HepG2 (cell line): ENCODE data around the gene TENM3. TPM values are rescaled to one million over a fixed set of nuclear protein-coding genes. Genes with fewer than 3 reads are reported as not detected.

Experiments
- ATAC-seq: fragments of 200-7000 bp; cut with Tn5 transposase; 3 replicates; pipeline ENCODE4 v1.9.1; 2020; ENCODE audit warnings: mild to moderate bottlenecking, moderate library complexity
- BruUV-seq: library from RNA; stranded (reverse); fragments of 400-500 nt; replicated peaks from 2 replicates; lab custom pipeline; 2021; lab: Mats Ljungman, UMichigan
- CTCF ChIA-PET: fragments of 300-600 bp; formaldehyde crosslinking; extraction: SDS; loops from one replicate; lab custom pipeline; 2021; ENCODE audit warnings: low total read pairs, inconsistent platforms, low intra/inter-chr PET ratio; lab: Yijun Ruan, JAX
- POLR2A ChIA-PET: fragments of 350-600 bp; sonication (Branson Sonifier 250); formaldehyde crosslinking; loops from one replicate; lab custom pipeline; 2020; ENCODE audit warnings: antibody characterized with exemption, inconsistent platforms; lab: Yijun Ruan, JAX
- DNase-seq: peaks from one replicate; pipeline ENCODE4 v3.0.0-alpha.2; 2015; ENCODE audit warnings: low spot score
- FAIRE-seq: peaks from 3 replicates; lab custom pipeline; 2011; peaks lifted over from hg19 to GRCh38; lab: Jason Lieb, UNC
- H2AFZ ChIP-seq: one replicate; pipeline ENCODE4 v1.6.1; 2011; ENCODE audit warnings: low read length, inconsistent platforms
- H3K27ac ChIP-seq: fragments of 300-600 bp; 3 replicates; pipeline ENCODE4 v1.8.0; 2011; ENCODE audit warnings: mixed run types, mild to moderate bottlenecking, mixed read lengths, low read length, inconsistent platforms; ENCODE audit not compliant: insufficient read depth; ENCODE audit errors: extremely low read length
- H3K27me3 ChIP-seq, 2 experiments: fragments of 200-600 bp in 1 of 2; 2 replicates in 1 of 2; 3 replicates in 1 of 2; pipeline versions ENCODE4 v1.6.0 to v1.8.0; 2011; ENCODE audit warnings: low read length in 2 of 2, mild to moderate bottlenecking in 2 of 2, moderate library complexity in 2 of 2, inconsistent platforms in 1 of 2; ENCODE audit not compliant: insufficient read depth in 2 of 2, control insufficient read depth in 1 of 2
- H3K36me3 ChIP-seq, 2 experiments: fragments of 200-600 bp in 1 of 2; replicated peaks in 1 of 2; 2 replicates in 1 of 2; 3 replicates in 1 of 2; pipeline versions ENCODE4 v1.5.1 to v1.8.0; 2011; ENCODE audit warnings: low read length in 2 of 2, inconsistent platforms in 1 of 2; ENCODE audit not compliant: insufficient read depth in 2 of 2, control insufficient read depth in 1 of 2
- H3K4me1 ChIP-seq: 2 replicates; pipeline ENCODE4 v1.5.1; 2012; ENCODE audit warnings: low read length, inconsistent platforms; ENCODE audit not compliant: insufficient read depth
- H3K4me2 ChIP-seq: 2 replicates; pipeline ENCODE4 v1.6.0; 2011; ENCODE audit warnings: low read depth, low read length, inconsistent platforms
- H3K4me3 ChIP-seq, 3 experiments: fragments of 200-600 bp in 1 of 3; sonication (generic), shearing (Covaris generic) in 1 of 3; replicated peaks in 1 of 3; 2 replicates each; pipeline ENCODE4 v1.5.1; 2011 to 2016; ENCODE audit warnings: low read length in 3 of 3, inconsistent platforms in 2 of 3, low read depth in 2 of 3, mild to moderate bottlenecking in 2 of 3, control low read depth in 1 of 3, mixed read lengths in 1 of 3; ENCODE audit not compliant: insufficient read depth in 1 of 3
- H3K79me2 ChIP-seq: one replicate; pipeline ENCODE4 v1.6.1; 2011; ENCODE audit warnings: low read length, inconsistent platforms; ENCODE audit not compliant: insufficient read depth
- H3K9ac ChIP-seq: 2 replicates; pipeline ENCODE4 v1.6.0; 2011; ENCODE audit warnings: mild to moderate bottlenecking, low read depth, low read length, inconsistent platforms; ENCODE audit not compliant: insufficient read depth
- H3K9me3 ChIP-seq: 2 replicates; pipeline ENCODE4 v1.5.1; 2012; ENCODE audit warnings: mild to moderate bottlenecking, low read length
- H4K20me1 ChIP-seq: 2 replicates; pipeline ENCODE4 v1.6.0; 2011; ENCODE audit warnings: inconsistent platforms, mild to moderate bottlenecking, low read length, moderate library complexity; ENCODE audit not compliant: insufficient read depth
- MAFF ChIP-seq: IDR thresholded peaks from 2 replicates; pipeline ENCODE4 v1.6.1; 2011; ENCODE audit warnings: low read depth, low read length, improper control_type of control experiment
- MAFK ChIP-seq, 2 experiments: IDR thresholded peaks in 1 of 2; conservative IDR thresholded peaks in 1 of 2; 2 replicates each; pipeline ENCODE4 v1.6.1; 2011; ENCODE audit warnings: improper control_type of control experiment in 2 of 2, low read length in 2 of 2
- WGBS: methylation state at CpG from one replicate; pipeline ENCODE4 v1.1.6; 2017; ENCODE audit warnings: low lambda C conversion rate; 5-methylcytosine and 5-hydroxymethylcytosine counted together
- in situ Hi-C: cut with HindIII; loops from 2 replicates; pipeline ENCODE4 v1.10.0; 2017; ENCODE audit warnings: low pct_unique_long_range_greater_than_20kb; ENCODE audit not compliant: extremely low pct_ligation_motif_present
- intact Hi-C: fragments of 100-400 bp; cut with micrococcal nuclease; formaldehyde crosslinking; loops from one replicate; pipeline ENCODE4 v1.10.0; 2022; ENCODE audit not compliant: unreplicated experiment
- polyA plus RNA-seq, 8 experiments: library from polyadenylated mRNA; depleted of rRNA in 3 of 8; stranded (reverse) in 7 of 8; unstranded in 1 of 8; fragments of >200 nt; fragmentation: Illumina TruSeq in 4 of 8; extraction: Trizol in 4 of 8; gene quantifications; 2 replicates each; pipeline versions ENCODE4 v1.2.1 to v1.2.3, GENCODE V29; 2011 to 2016; ENCODE audit warnings: low read depth in 4 of 8, missing spikeins in 1 of 8, mixed read lengths in 1 of 8; ENCODE audit not compliant: insufficient read depth in 1 of 8
- total RNA-seq, 5 experiments: library from RNA; depleted of rRNA; stranded (reverse); fragments of >200 nt; fragmentation: Illumina TruSeq; extraction: Trizol; gene quantifications; 2 replicates each; pipeline ENCODE4 v1.2.3, GENCODE V29; 2016; ENCODE audit warnings: low read depth in 1 of 5
- TF ChIP-seq, protein P1 (sequence below): sonication (generic); formaldehyde crosslinking; IDR thresholded peaks from 2 replicates; pipeline ENCODE4 v1.8.0; 2022; ENCODE audit warnings: mild to moderate bottlenecking, missing genetic modification reagents; ENCODE audit not compliant: insufficient replicate concordance
- TF ChIP-seq, protein P2 (sequence below): sonication (generic); formaldehyde crosslinking; IDR thresholded peaks from 2 replicates; pipeline ENCODE4 v1.8.0; 2023; ENCODE audit warnings: mild to moderate bottlenecking, missing genetic modification reagents

TENM3 gene
- total and polyA plus RNA-seq, 2 of the 13 experiments (the other 11 are each of a cell fraction or from before 2014, with no cell fraction given): 0.04 TPM; not detected in 1

DNA sequence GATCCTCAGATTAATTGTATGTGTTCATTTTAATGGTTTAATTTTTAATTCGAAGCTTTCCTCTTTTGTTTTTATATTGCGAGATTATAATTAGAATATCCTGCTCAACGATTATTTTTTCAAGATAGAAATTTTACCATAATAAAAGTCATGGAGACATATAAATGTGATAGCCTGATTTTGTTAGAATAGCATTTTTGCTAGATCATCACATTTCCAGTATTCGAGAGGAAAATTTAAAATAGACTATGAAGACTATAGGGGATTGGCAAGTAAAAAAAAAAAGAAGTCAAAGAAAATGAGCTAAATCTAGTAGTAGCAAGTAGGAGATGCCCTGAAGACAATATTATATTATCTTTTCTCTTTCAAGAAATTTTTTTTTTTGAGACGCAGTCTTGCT, 60.6 kb downstream of the TENM3 start:
- no peaks in the 10 kb centered on the region for H3K4me1 ChIP-seq

More for the DNA sequence above, 60.6 kb downstream of the TENM3 start:
- Histone ChIP-seq H3K4me3 (no peak overlapping the region), H3K9ac (no peak overlapping the region), H2AFZ (no peak overlapping the region), H4K20me1 (no peaks in the 10 kb centered on the region), H3K79me2 (no peaks in the 10 kb centered on the region), H3K4me2 (no peak overlapping the region), H3K36me3 (no peaks in the 10 kb centered on the region), H3K9me3 (no peaks in the 10 kb centered on the region), H3K27me3 (no peaks in the 10 kb centered on the region; a peak in 1 of 5 replicates), H3K27ac (no peak overlapping the region)
- ATAC-seq (no peak), FAIRE-seq (no peak), DNase-seq (no peak)
- intact Hi-C loops: no loop called here
- WGBS: 16% methylated on average over 5 of the region's 5 CpGs
- peak; percentile 83 to 89 for TF ChIP-seq MAFK (conservative IDR thresholded peaks at IDR 0.05 in 1 of 2, IDR thresholded peaks at IDR 0.05 in 1 of 2; ENCODE audit: low read length in 2 of 2)
- TF ChIP-seq, protein P1, sequence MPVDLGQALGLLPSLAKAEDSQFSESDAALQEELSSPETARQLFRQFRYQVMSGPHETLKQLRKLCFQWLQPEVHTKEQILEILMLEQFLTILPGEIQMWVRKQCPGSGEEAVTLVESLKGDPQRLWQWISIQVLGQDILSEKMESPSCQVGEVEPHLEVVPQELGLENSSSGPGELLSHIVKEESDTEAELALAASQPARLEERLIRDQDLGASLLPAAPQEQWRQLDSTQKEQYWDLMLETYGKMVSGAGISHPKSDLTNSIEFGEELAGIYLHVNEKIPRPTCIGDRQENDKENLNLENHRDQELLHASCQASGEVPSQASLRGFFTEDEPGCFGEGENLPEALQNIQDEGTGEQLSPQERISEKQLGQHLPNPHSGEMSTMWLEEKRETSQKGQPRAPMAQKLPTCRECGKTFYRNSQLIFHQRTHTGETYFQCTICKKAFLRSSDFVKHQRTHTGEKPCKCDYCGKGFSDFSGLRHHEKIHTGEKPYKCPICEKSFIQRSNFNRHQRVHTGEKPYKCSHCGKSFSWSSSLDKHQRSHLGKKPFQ (CRISPR knock-in tag): no peak
- TF ChIP-seq, protein P2, sequence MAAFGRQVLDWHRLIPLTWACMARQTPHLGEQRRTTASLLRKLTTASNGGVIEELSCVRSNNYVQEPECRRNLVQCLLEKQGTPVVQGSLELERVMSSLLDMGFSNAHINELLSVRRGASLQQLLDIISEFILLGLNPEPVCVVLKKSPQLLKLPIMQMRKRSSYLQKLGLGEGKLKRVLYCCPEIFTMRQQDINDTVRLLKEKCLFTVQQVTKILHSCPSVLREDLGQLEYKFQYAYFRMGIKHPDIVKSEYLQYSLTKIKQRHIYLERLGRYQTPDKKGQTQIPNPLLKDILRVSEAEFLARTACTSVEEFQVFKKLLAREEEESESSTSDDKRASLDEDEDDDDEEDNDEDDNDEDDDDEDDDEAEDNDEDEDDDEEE: no peak
- TF ChIP-seq MAFF: peak; percentile 81
- no TSS peak for BruUV-seq
- ChIA-PET POLR2A (no interaction called here), CTCF (no interaction called here)
- in situ Hi-C loops: no loop called here
